LNCaP clone FGC (cell line): ENCODE results near the gene TUG1.

Source experiments
- DNase-seq: peaks from one replicate; pipeline ENCODE4 v3.0.0-alpha.2; 2011; ENCODE audit warnings: low read depth
- H3K4me3 ChIP-seq: 2 replicates; pipeline ENCODE4 v1.5.1; 2011; ENCODE audit warnings: mild to moderate bottlenecking, low read depth, low read length, control low read depth
- CTCF ChIP-seq: IDR thresholded peaks from 2 replicates; pipeline ENCODE4 v1.5.1; 2012; ENCODE audit warnings: mild to moderate bottlenecking; ENCODE audit not compliant: control insufficient read depth, insufficient read depth; ENCODE audit errors: extremely low read depth

The TUG1 gene

GRCh38 chr22:30955153-30955552, 13.9 kb upstream of the TUG1 start:
- TF ChIP-seq CTCF: no peak
- DNase-seq: no peak
- no peak overlapping the region for H3K4me3 ChIP-seq

GRCh38 chr22:30964858-30965257, 4.2 kb upstream of the TUG1 start:
- TF ChIP-seq CTCF: no peak
- no peak overlapping the region for H3K4me3 ChIP-seq

GRCh38 chr22:30968015-30968923, 796 bp upstream of the TUG1 start, which contains the start of gene MORC2:
Gene MORC2, minus strand, starts transcription at chr22:30968774. Its CDS starts 885 bp downstream, at chr22:30967889.
- H3K4me3 ChIP-seq: peak within 1 kb of the TSS; percentile 81
- TF ChIP-seq CTCF: no peak
- DNase-seq: peak; percentile 54

More at GRCh38 chr22:30964858-30965257, 4.2 kb upstream of the TUG1 start:
- DNase-seq: no peak

- peak overlapping the region; percentile 81 for H3K4me3 ChIP-seq
- no peak for TF ChIP-seq CTCF
- DNase-seq: peak; percentile 13
These were observed 679 bp downstream of the TUG1 start for GRCh38 chr22:30969532-30970355.

- peak overlapping the region; percentile 81 for H3K4me3 ChIP-seq
- DNase-seq: no peak
- no peak for TF ChIP-seq CTCF
These were observed 1.3 kb downstream of the TUG1 start for GRCh38 chr22:30970356-30970746.

- no peak for TF ChIP-seq CTCF
- DNase-seq: no peak
- no peak overlapping the region for H3K4me3 ChIP-seq
These were observed 9.4 kb downstream of the TUG1 start for GRCh38 chr22:30978304-30978962.
